ENCODE results near the gene OSBPL8. TPM values are rescaled to one million over a fixed set of nuclear protein-coding genes. Genes with fewer than 3 reads are reported as not detected.

Gene OSBPL8
- total and polyA plus RNA-seq, 2 experiments from 2014 or later = 64.4 to 73.4 TPM

DNA sequence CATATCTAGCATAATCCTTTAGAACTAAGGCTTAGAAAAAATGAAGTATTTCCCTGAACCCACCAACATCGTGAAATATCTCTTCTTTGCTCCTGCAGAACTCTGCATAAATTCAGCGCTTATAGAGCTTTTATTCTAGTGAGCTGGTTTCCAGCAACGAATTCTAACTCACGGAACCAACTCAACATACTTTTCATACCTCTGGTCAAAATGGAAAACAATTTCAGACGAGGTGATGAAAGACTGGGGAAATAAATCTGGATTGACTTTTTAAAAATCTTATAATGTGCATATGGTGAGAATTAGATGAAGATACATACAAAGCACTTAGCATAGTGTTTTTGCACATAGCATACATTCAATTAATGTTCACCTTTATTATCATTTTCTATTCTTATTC, 148.8 kb downstream of the OSBPL8 start:
- WGBS, 2 experiments (ENCODE audit: low coverage in 1 of 2, low lambda C conversion rate in 2 of 2, missing lambda C conversion rate in 2 of 2) = 56 to 58% methylated on average over 5 of the region's 5 CpGs
- Histone ChIP-seq H3K9me3 (ENCODE audit: low read depth) (no peaks in the 10 kb centered on the region), H3K4me1 (ENCODE audit: insufficient read depth) (0 out of 2 replicates have a peak, but pooled peaks cover 4% of the 10 kb centered on the region), H3K27me3 (replicated peaks; ENCODE audit: insufficient read depth) (no peaks in the 10 kb centered on the region), H3K4me3 (no peak overlapping the region), H3K9ac (no peak overlapping the region), H3K79me2 (ENCODE audit: insufficient read depth) (peaks cover 35% of the 10 kb centered on the region), H2AFZ (no peak overlapping the region), H3K9me2 (ENCODE audit: insufficient read depth) (no peaks in the 10 kb centered on the region), H3K36me3 (ENCODE audit: low read depth) (no peaks in the 10 kb centered on the region), H4K20me1 (ENCODE audit: insufficient read depth) (no peaks in the 10 kb centered on the region), H3K27ac (no peak overlapping the region), H3F3A (ENCODE audit: insufficient read depth) (0 out of 2 replicates have a peak, but pooled peaks cover 4% of the 10 kb centered on the region), H3K4me2 (ENCODE audit: unreplicated experiment) (no peak overlapping the region)
- no peak for DNase-seq
- in situ Hi-C loops (cut with MboI) = no loop called here
- TF ChIP-seq EZH2 (IDR thresholded peaks at IDR 0.05; ENCODE audit: insufficient read depth, poor library complexity, severe bottlenecking) = no peak
- no peak for TF ChIP-seq EZH2phosphoT487 (IDR thresholded peaks at IDR 0.05; ENCODE audit: insufficient read depth, low read depth)

DNA sequence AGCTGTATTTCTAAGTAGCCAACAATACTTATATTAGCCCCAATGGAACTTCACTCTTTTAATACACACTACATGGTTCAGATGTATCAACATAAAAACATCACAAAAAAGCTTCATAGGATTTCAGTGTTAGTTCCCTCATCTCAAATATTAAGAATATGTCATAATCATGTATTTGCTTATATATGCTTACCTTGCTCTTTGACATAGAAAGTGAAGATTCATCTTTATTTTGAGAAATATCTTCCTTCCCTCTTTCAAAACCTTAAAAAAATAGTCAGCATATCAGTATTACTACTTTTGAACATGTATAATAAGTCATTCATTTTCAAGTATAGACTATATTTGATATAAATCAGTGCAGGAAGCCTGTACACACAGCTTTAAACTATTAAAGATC, 149.2 kb downstream of the OSBPL8 start:
- in situ Hi-C loops (cut with MboI) = no loop called here
- Histone ChIP-seq H3K79me2 (ENCODE audit: insufficient read depth) (peaks cover 35% of the 10 kb centered on the region), H3K36me3 (ENCODE audit: low read depth) (no peaks in the 10 kb centered on the region), H3K4me2 (ENCODE audit: unreplicated experiment) (no peak overlapping the region), H3K27me3 (replicated peaks; ENCODE audit: insufficient read depth) (no peaks in the 10 kb centered on the region), H3K9me3 (ENCODE audit: low read depth) (no peaks in the 10 kb centered on the region), H4K20me1 (ENCODE audit: insufficient read depth) (no peaks in the 10 kb centered on the region), H3K9ac (no peak overlapping the region), H3K9me2 (ENCODE audit: insufficient read depth) (no peaks in the 10 kb centered on the region), H3F3A (ENCODE audit: insufficient read depth) (0 out of 2 replicates have a peak, but pooled peaks cover 4% of the 10 kb centered on the region), H2AFZ (no peak overlapping the region), H3K4me1 (ENCODE audit: insufficient read depth) (0 out of 2 replicates have a peak, but pooled peaks cover 4% of the 10 kb centered on the region), H3K27ac (no peak overlapping the region), H3K4me3 (no peak overlapping the region)
- TF ChIP-seq EZH2phosphoT487 (IDR thresholded peaks at IDR 0.05; ENCODE audit: insufficient read depth, low read depth) (no peak), EZH2 (IDR thresholded peaks at IDR 0.05; ENCODE audit: insufficient read depth, poor library complexity, severe bottlenecking) (no peak)
- DNase-seq = no peak

DNA sequence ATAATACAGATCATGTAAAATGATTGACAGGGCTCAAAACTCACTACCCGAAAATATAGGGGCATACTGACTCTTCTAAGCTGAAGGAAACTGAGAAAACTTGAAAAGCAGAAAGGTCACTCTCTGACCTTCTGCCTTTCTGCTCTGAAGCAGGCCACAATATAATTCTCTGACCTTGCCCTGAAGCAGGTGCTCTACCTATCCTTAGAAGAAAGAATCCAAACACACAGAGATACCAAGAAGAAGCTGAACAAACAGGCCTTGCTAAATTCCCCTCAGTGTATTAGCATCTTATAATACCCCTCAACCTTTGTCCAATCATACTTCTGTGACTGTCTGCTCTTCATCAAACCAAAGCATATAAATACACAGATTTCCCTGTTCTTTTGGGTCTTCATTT, 150.5 kb downstream of the OSBPL8 start:
- Histone ChIP-seq H3K79me2 (ENCODE audit: insufficient read depth) (peaks cover 29% of the 10 kb centered on the region), H3F3A (ENCODE audit: insufficient read depth) (0 out of 2 replicates have a peak, but pooled peaks cover 4% of the 10 kb centered on the region), H3K9ac (no peak overlapping the region), H3K27me3 (replicated peaks; ENCODE audit: insufficient read depth) (no peaks in the 10 kb centered on the region), H3K9me2 (ENCODE audit: insufficient read depth) (no peaks in the 10 kb centered on the region), H3K27ac (no peak overlapping the region), H3K4me1 (ENCODE audit: insufficient read depth) (0 out of 2 replicates have a peak, but pooled peaks cover 4% of the 10 kb centered on the region), H3K4me2 (ENCODE audit: unreplicated experiment) (no peak overlapping the region), H3K36me3 (ENCODE audit: low read depth) (no peaks in the 10 kb centered on the region), H4K20me1 (ENCODE audit: insufficient read depth) (no peaks in the 10 kb centered on the region), H3K9me3 (ENCODE audit: low read depth) (no peaks in the 10 kb centered on the region), H3K4me3 (no peak overlapping the region), H2AFZ (no peak overlapping the region)
- no peak for TF ChIP-seq EZH2phosphoT487 (IDR thresholded peaks at IDR 0.05; ENCODE audit: insufficient read depth, low read depth)
- no peak for TF ChIP-seq EZH2 (IDR thresholded peaks at IDR 0.05; ENCODE audit: insufficient read depth, poor library complexity, severe bottlenecking)
- no peak for DNase-seq
- in situ Hi-C loops (cut with MboI) = no loop called here
- WGBS, 2 experiments (ENCODE audit: low coverage in 1 of 2, low lambda C conversion rate in 2 of 2, missing lambda C conversion rate in 2 of 2) = 94 to 96% methylated on average over 1 of the region's 1 CpG

DNA sequence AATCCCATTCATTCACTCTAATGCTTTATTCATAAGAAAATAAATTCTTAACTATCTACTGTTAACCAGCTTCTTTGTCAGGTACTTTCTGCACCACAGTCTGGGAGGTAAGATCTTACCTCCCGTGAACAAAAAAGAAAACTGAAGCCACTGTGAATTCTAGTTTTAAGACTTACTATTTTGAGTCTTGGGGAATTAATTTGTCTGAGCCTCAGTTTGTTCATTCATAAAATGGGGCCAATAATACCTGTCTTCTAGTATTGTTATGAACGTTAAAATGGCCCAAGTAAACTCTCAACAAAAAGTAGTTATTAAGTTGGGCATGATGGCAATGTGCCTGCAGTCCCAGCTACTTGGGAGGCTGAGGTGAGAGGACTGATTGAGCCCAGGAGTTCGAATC, 151.9 kb downstream of the OSBPL8 start:
- WGBS, 2 experiments (ENCODE audit: low coverage in 1 of 2, low lambda C conversion rate in 2 of 2, missing lambda C conversion rate in 2 of 2) = 70 to 82% methylated on average over 3 of the region's 3 CpGs

DNA sequence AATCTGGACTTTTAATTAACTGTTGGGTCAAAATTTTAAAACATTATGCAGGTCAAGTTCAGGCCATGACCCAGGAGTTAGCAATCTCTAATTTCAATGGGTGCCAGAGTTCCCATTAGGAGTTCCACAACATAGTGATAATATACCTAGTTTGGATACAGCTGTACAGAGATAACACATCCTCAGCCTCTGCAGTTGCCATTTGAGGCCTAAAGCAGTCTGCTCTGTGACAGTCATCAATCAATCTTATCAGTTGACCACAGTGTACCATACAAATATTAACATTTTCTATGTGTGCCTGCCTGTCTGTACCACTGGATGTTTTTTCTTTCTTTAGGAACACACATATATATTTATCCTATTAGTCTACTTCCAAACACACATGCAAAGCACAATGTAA, 157.3 kb downstream of the OSBPL8 start:
- Histone ChIP-seq H3K4me1 (ENCODE audit: insufficient read depth) (no peaks in the 10 kb centered on the region), H2AFZ (no peak overlapping the region), H3K9ac (no peak overlapping the region), H3F3A (ENCODE audit: insufficient read depth) (no peaks in the 10 kb centered on the region), H3K4me3 (no peak overlapping the region), H3K4me2 (ENCODE audit: unreplicated experiment) (no peak overlapping the region), H3K36me3 (ENCODE audit: low read depth) (no peaks in the 10 kb centered on the region; the same call in 1 of the 2 replicates), H3K27ac (no peak overlapping the region), H3K9me3 (ENCODE audit: low read depth) (no peaks in the 10 kb centered on the region), H3K9me2 (ENCODE audit: insufficient read depth) (no peaks in the 10 kb centered on the region), H3K27me3 (replicated peaks; ENCODE audit: insufficient read depth) (no peaks in the 10 kb centered on the region), H4K20me1 (ENCODE audit: insufficient read depth) (no peaks in the 10 kb centered on the region), H3K79me2 (ENCODE audit: insufficient read depth) (peaks cover 9% of the 10 kb centered on the region)
- in situ Hi-C loops (cut with MboI) = no loop called here
- no peak for DNase-seq
- TF ChIP-seq EZH2 (IDR thresholded peaks at IDR 0.05; ENCODE audit: insufficient read depth, poor library complexity, severe bottlenecking) (no peak), EZH2phosphoT487 (IDR thresholded peaks at IDR 0.05; ENCODE audit: insufficient read depth, low read depth) (no peak)

More for the DNA sequence above, 151.9 kb downstream of the OSBPL8 start:
- Histone ChIP-seq H3F3A (ENCODE audit: insufficient read depth) (0 out of 2 replicates have a peak, but pooled peaks cover 4% of the 10 kb centered on the region), H3K4me2 (ENCODE audit: unreplicated experiment) (no peak overlapping the region), H4K20me1 (ENCODE audit: insufficient read depth) (no peaks in the 10 kb centered on the region), H3K36me3 (ENCODE audit: low read depth) (no peaks in the 10 kb centered on the region; the same call in 1 of the 2 replicates), H3K9me3 (ENCODE audit: low read depth) (no peaks in the 10 kb centered on the region), H3K79me2 (ENCODE audit: insufficient read depth) (peaks cover 32% of the 10 kb centered on the region), H3K4me1 (ENCODE audit: insufficient read depth) (0 out of 2 replicates have a peak, but pooled peaks cover 4% of the 10 kb centered on the region), H3K27me3 (replicated peaks; ENCODE audit: insufficient read depth) (no peaks in the 10 kb centered on the region), H3K9ac (no peak overlapping the region), H2AFZ (no peak overlapping the region), H3K27ac (no peak overlapping the region), H3K4me3 (no peak overlapping the region), H3K9me2 (ENCODE audit: insufficient read depth) (no peaks in the 10 kb centered on the region)
- TF ChIP-seq EZH2 (IDR thresholded peaks at IDR 0.05; ENCODE audit: insufficient read depth, poor library complexity, severe bottlenecking) (no peak), EZH2phosphoT487 (IDR thresholded peaks at IDR 0.05; ENCODE audit: insufficient read depth, low read depth) (no peak)
- in situ Hi-C loops (cut with MboI) = no loop called here
- DNase-seq = no peak
